HFFc6 (cell line): ENCODE measurements around the gene MAEA. TPM values are rescaled to one million over a fixed set of nuclear protein-coding genes. Genes with fewer than 3 reads are reported as not detected.

Experiments used
- DNase-seq: peaks from one replicate; pipeline ENCODE4 v3.0.0-alpha.2; 2018
- H3K27ac Mint-ChIP-seq: 2 replicates; pipeline ENCODE4 v1.8.0; 2020; ENCODE audit warnings: mild to moderate bottlenecking, mixed read lengths
- H3K27me3 Mint-ChIP-seq: 2 replicates; pipeline ENCODE4 v1.8.0; 2021; ENCODE audit warnings: mild to moderate bottlenecking, moderate library complexity, mixed read lengths; ENCODE audit not compliant: insufficient read depth
- H3K36me3 Mint-ChIP-seq: 2 replicates; pipeline ENCODE4 v1.8.0; 2021; ENCODE audit warnings: low read depth, mixed read lengths
- H3K4me1 Mint-ChIP-seq: 2 replicates; pipeline ENCODE4 v1.8.0; 2020; ENCODE audit warnings: low read depth, mixed read lengths
- H3K4me3 Mint-ChIP-seq: 2 replicates; pipeline ENCODE4 v1.8.0; 2020; ENCODE audit warnings: mild to moderate bottlenecking, moderate library complexity, mixed read lengths
- H3K9me3 Mint-ChIP-seq: 2 replicates; pipeline ENCODE4 v1.8.0; 2020; ENCODE audit warnings: mild to moderate bottlenecking, mixed read lengths
- total RNA-seq, 6 experiments: library from RNA; stranded (reverse); fragmentation: NEBNext Ultra II Directional; extraction: Animal tissue kit (Norgen Biotek cat#: 25700); gene quantifications; 2 replicates in 1 of 6; 3 replicates in 5 of 6; pipeline ENCODE4 v1.2.3, GENCODE V29; 2021
- TF ChIP-seq, protein P1 (sequence below): fragments of 200-600 bp; sonication (generic); IDR thresholded peaks from 2 replicates; pipeline ENCODE4 v1.5.0; 2021; ENCODE audit warnings: antibody characterized with exemption, mild to moderate bottlenecking

The MAEA gene
- total RNA-seq, 6 experiments from 2014 or later, result 56.0 to 65.4 (median 60.6) TPM

DNA sequence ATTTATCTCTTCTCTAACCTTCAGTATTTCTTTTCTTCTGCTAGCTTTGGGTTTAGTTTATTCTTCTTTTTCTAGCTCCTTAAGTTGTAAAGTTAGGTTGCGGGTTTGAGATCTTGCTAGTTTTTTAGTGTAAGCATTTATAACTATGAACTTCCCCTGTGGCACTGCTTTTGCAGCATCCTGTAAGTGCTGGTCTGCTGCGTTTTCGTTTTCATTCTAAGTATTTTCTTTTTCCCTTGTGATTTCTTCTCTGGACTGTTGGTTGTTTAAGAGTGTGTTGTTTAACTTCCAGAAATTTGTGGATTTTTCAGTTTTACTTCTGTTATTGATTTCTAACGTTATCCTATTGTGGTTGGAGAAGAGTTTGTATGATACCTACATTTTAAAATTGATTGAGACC, 29.7 kb upstream of the MAEA start:
- H3K27ac Mint-ChIP-seq, result no peak overlapping the region
- H3K36me3 Mint-ChIP-seq, result peaks cover 22% of the 10 kb centered on the region
- H3K4me1 Mint-ChIP-seq, result no peaks in the 10 kb centered on the region
- H3K9me3 Mint-ChIP-seq, result peaks cover 26% of the 10 kb centered on the region
- H3K4me3 Mint-ChIP-seq, result no peak overlapping the region
- peaks cover 15% of the 10 kb centered on the region for H3K27me3 Mint-ChIP-seq
- TF ChIP-seq, protein P1, sequence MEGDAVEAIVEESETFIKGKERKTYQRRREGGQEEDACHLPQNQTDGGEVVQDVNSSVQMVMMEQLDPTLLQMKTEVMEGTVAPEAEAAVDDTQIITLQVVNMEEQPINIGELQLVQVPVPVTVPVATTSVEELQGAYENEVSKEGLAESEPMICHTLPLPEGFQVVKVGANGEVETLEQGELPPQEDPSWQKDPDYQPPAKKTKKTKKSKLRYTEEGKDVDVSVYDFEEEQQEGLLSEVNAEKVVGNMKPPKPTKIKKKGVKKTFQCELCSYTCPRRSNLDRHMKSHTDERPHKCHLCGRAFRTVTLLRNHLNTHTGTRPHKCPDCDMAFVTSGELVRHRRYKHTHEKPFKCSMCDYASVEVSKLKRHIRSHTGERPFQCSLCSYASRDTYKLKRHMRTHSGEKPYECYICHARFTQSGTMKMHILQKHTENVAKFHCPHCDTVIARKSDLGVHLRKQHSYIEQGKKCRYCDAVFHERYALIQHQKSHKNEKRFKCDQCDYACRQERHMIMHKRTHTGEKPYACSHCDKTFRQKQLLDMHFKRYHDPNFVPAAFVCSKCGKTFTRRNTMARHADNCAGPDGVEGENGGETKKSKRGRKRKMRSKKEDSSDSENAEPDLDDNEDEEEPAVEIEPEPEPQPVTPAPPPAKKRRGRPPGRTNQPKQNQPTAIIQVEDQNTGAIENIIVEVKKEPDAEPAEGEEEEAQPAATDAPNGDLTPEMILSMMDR, result no peak
- DNase-seq, result no peak

DNA sequence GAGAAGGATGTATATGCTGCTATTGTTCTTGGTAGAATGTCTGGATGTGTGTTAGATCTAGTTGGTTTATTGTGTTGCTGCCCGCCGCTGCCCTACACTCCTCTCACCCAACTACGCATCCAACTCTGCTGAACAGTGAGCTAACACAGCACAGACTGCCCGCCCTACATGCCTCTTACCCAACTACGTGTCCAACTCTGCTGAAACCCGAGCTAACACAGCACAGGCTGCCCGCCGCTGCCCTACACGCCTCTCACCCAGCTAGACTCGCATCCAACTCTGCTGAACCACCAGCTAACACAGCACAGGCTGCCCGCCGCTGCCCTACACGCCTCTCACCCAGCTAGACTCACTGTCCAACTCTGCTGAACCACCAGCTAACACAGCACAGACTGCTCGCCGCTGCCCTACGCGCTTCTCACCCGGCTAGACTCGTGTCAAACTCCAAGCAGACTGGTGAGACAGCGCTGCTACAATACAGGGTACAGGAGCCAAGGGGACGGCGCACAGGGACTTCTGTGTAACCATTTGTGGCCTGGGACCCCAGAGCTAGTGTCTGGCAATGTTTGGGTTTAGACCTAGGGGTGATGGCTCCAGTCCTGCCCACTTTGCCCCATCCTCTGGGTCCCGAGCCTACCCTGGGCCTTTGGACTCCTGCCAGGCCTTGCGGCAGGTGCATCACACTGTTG, 29.1 kb upstream of the MAEA start:
- no peaks in the 10 kb centered on the region for H3K4me1 Mint-ChIP-seq
- DNase-seq, result no peak
- TF ChIP-seq, protein P1, result no peak
- H3K4me3 Mint-ChIP-seq, result no peak overlapping the region
- peaks cover 15% of the 10 kb centered on the region for H3K27me3 Mint-ChIP-seq
- H3K36me3 Mint-ChIP-seq, result peaks cover 18% of the 10 kb centered on the region
- peaks cover 20% of the 10 kb centered on the region for H3K9me3 Mint-ChIP-seq
- no peak overlapping the region for H3K27ac Mint-ChIP-seq

DNA sequence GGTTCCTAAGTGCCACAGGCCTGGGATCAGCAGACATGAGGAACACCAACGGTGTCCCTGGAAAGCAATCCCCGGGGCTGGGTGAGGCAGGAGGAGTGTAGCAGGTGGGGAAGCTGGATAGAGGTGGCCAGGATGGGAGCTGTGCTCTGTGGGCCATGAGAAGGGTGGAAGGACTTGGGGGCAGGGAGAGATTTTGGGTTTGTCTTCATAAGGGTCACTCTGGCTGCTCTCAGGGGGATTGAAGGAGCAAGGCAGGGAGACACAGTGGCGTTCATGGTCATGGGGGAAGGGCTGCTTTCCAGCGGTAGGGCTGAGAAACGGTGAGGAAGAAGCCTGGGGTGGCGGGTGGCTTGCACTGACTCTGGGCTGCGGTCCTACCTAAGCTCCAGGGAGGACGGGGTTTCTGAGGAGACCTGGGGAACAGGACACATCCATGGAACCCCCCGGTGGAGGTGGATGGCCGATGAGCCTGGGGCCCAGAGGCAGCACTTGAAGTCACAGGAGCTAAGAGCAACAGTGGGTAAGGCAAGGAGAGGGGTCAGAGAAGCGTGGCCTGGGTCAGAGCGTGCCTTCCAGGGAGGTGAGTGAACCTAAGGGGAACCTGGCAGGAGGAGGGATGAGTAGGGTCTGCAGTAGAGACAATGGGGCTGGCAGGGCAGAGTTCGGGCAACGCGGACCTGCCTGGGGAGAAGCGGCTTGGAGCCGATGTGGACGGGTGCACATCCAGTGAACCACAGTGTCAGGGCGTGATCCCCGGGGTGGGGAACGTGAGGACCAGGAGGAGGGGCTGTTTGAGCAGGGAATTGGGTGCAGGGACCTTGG, 28.4 kb upstream of the MAEA start:
- no peak overlapping the region for H3K27ac Mint-ChIP-seq
- no peak for DNase-seq
- TF ChIP-seq, protein P1, result no peak
- no peak overlapping the region for H3K4me3 Mint-ChIP-seq
- H3K36me3 Mint-ChIP-seq, result peaks cover 11% of the 10 kb centered on the region
- peaks cover 13% of the 10 kb centered on the region for H3K27me3 Mint-ChIP-seq
- peaks cover 12% of the 10 kb centered on the region for H3K9me3 Mint-ChIP-seq
- H3K4me1 Mint-ChIP-seq, result no peaks in the 10 kb centered on the region

DNA sequence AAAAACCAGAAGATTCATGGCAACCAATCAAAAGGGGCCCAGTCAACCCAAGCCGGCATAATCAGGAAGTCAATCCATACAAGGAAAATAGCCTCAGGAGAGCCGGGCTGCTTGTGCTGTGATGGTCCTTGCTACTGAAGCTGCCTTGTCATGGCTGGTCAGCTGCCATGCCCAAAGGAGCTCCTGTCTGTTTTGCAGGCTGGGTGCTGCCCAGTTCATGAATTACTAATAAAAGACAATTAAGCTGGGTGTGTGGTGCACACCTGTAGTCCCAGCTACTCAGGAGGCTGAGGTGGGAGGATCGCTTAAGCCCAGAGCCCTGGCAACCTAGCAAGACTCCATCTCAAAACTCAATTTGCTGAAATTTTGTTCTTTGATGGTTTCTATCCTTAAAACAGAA, 24.7 kb upstream of the MAEA start:
- peaks cover 7% of the 10 kb centered on the region; the same call in 1 of the 2 replicates for H3K9me3 Mint-ChIP-seq
- DNase-seq, result no peak
- H3K4me3 Mint-ChIP-seq, result no peak overlapping the region

DNA sequence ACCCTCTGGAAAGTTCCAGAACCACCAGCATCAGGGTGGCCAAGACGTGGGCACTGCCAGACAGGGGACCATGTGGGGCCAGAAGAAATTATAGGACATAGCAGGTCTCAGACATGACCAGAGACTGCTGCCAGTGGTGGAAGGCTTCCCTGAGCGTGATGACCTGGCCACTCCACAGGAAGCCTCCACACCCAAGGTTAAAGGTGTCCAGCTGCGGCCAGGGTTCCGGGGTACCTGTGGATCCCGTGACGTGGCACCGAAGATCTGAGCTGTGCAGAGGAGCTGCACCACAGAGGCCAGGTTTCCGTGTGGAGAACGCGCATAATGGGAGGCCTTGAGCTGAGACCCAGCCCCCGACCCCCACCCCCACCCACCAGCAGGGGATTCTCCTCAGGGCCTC, 24.3 kb upstream of the MAEA start:
- DNase-seq, result no peak
- Mint-ChIP-seq H3K9me3 (peaks cover 7% of the 10 kb centered on the region; the same call in 1 of the 2 replicates), H3K4me1 (no peaks in the 10 kb centered on the region), H3K27me3 (peaks cover 7% of the 10 kb centered on the region), H3K27ac (no peak overlapping the region), H3K36me3 (no peaks in the 10 kb centered on the region), H3K4me3 (no peak overlapping the region)
- TF ChIP-seq, protein P1, result no peak

More for the DNA sequence above, 24.7 kb upstream of the MAEA start:
- no peak overlapping the region for H3K27ac Mint-ChIP-seq
- peaks cover 9% of the 10 kb centered on the region for H3K27me3 Mint-ChIP-seq
- no peaks in the 10 kb centered on the region for H3K36me3 Mint-ChIP-seq
- no peaks in the 10 kb centered on the region for H3K4me1 Mint-ChIP-seq
- TF ChIP-seq, protein P1, result no peak
